ENCODE data around the gene CYFIP2. TPM values are rescaled to one million over a fixed set of nuclear protein-coding genes. Genes with fewer than 3 reads are reported as not detected.

The CYFIP2 gene
- total and polyA plus RNA-seq, 7 experiments from 2014 or later, result 386 to 755 (median 431) TPM

- intact Hi-C loops (cut with micrococcal nuclease), result no loop called here
- Mint-ChIP-seq H3K27me3 (no peaks in the 10 kb centered on the region), H3K9me3 (no peaks in the 10 kb centered on the region), H3K4me1 (peaks cover 0 to 37% (median 4%) of the 10 kb centered on the region in 7 donors), H3K36me3 (peaks cover 22 to 74% (median 57%) of the 10 kb centered on the region in 5 donors), H3K4me3 (no peak overlapping the region), H3K27ac (peak overlapping the region in 8 of 9 donors; percentile 10 to 85 (median 74))
- no peaks in the 10 kb centered on the region for H3K9me3 ChIP-seq (ENCODE audit: control insufficient read depth in 2 of 3, low read length in 3 of 3)
- ATAC-seq, result no peak
- POLR2A ChIA-PET, result interaction anchor here (1.1 kb wide), 1 partner anchor 17 kb away, joined by 3 read pairs; no protein-coding TSS in a partner anchor
- H3K36me3 ChIP-seq (ENCODE audit: control insufficient read depth in 2 of 3, insufficient read depth in 3 of 3, low read length in 3 of 3), result peaks cover 41 to 99% (median 59%) of the 10 kb centered on the region in 3 experiments
- H3K4me1 ChIP-seq (ENCODE audit: control insufficient read depth in 2 of 2, insufficient read depth in 2 of 2, low read length in 2 of 2), result peaks cover 0 to 6% of the 10 kb centered on the region in 2 donors
- no peak overlapping the region for H3K4me3 ChIP-seq (ENCODE audit: low read length)
- DNase-seq, result no peak
- no peaks in the 10 kb centered on the region for H3K27me3 ChIP-seq (ENCODE audit: control insufficient read depth in 2 of 2, insufficient read depth in 2 of 2, low read length in 2 of 2)
- no peak overlapping the region for H3K27ac ChIP-seq (ENCODE audit: low read depth, low read length)
- CTCF ChIA-PET, result interaction anchor here (0.7 kb wide), 1 partner anchor 28 kb away, joined by 3 read pairs; no protein-coding TSS in a partner anchor
These were observed 122.3 kb downstream of the CYFIP2 start for GRCh38 chr5:157388111-157388710.

- Mint-ChIP-seq H3K36me3 (peaks cover 20 to 70% (median 57%) of the 10 kb centered on the region in 5 donors), H3K27me3 (no peaks in the 10 kb centered on the region), H3K4me3 (no peak overlapping the region), H3K4me1 (peaks cover 0 to 35% (median 4%) of the 10 kb centered on the region in 7 donors), H3K9me3 (no peaks in the 10 kb centered on the region), H3K27ac (peak overlapping the region in 3 of 9 donors; percentile 4 to 89 (median 71))
- Histone ChIP-seq H3K36me3 (ENCODE audit: control insufficient read depth in 2 of 3, insufficient read depth in 3 of 3, low read length in 3 of 3) (peaks cover 32 to 95% (median 50%) of the 10 kb centered on the region in 3 experiments), H3K9me3 (ENCODE audit: control insufficient read depth in 2 of 3, low read length in 3 of 3) (no peaks in the 10 kb centered on the region), H3K4me1 (ENCODE audit: control insufficient read depth in 2 of 2, insufficient read depth in 2 of 2, low read length in 2 of 2) (peaks cover 0 to 6% of the 10 kb centered on the region in 2 donors), H3K27ac (ENCODE audit: low read depth, low read length) (no peak overlapping the region), H3K27me3 (ENCODE audit: control insufficient read depth in 2 of 2, insufficient read depth in 2 of 2, low read length in 2 of 2) (no peaks in the 10 kb centered on the region), H3K4me3 (ENCODE audit: low read length) (no peak overlapping the region)
- DNase-seq (no peak), ATAC-seq (no peak)
- ChIA-PET POLR2A (interaction anchor here (1.1 kb wide), 1 partner anchor 18 kb away, joined by 3 read pairs; no protein-coding TSS in a partner anchor), CTCF (no interaction called here)
- intact Hi-C loops (cut with micrococcal nuclease), result no loop called here
These were observed 123.2 kb downstream of the CYFIP2 start for GRCh38 chr5:157389103-157389502.

GRCh38 chr5:157390133-157390532 is 124.2 kb downstream of the CYFIP2 start:
- peak; percentile 39 for ATAC-seq

GRCh38 chr5:157390551-157391297 is 124.8 kb downstream of the CYFIP2 start:
- DNase-seq (peak in 1 of 9 donors; percentile 55), ATAC-seq (peak; percentile 68)
- Mint-ChIP-seq H3K4me1 (peaks cover 0 to 35% (median 4%) of the 10 kb centered on the region in 7 donors), H3K27ac (peak overlapping the region in 8 of 9 donors; percentile 34 to 89 (median 54)), H3K9me3 (no peaks in the 10 kb centered on the region), H3K27me3 (no peaks in the 10 kb centered on the region), H3K4me3 (peak overlapping the region in 2 of 10 donors; percentile 41 to 66), H3K36me3 (peaks cover 20 to 64% (median 55%) of the 10 kb centered on the region in 5 donors)
- intact Hi-C loops (cut with micrococcal nuclease), result loop anchor here in 1 of 2 donors (1.0 kb wide), 1 partner anchor 353 kb away; the partner anchor contains the start of gene LSM11
- no peaks in the 10 kb centered on the region for H3K27me3 ChIP-seq (ENCODE audit: control insufficient read depth in 2 of 2, insufficient read depth in 2 of 2, low read length in 2 of 2)
- CTCF ChIA-PET, result no interaction called here
- H3K4me3 ChIP-seq (ENCODE audit: low read length), result no peak overlapping the region
- POLR2A ChIA-PET, result no interaction called here
- H3K36me3 ChIP-seq (ENCODE audit: control insufficient read depth in 2 of 3, insufficient read depth in 3 of 3, low read length in 3 of 3), result peaks cover 19 to 79% (median 42%) of the 10 kb centered on the region in 3 experiments
- H3K27ac ChIP-seq (ENCODE audit: low read depth, low read length), result no peak overlapping the region
- H3K4me1 ChIP-seq (ENCODE audit: control insufficient read depth in 2 of 2, insufficient read depth in 2 of 2, low read length in 2 of 2), result peaks cover 0 to 6% of the 10 kb centered on the region in 2 donors
- no peaks in the 10 kb centered on the region for H3K9me3 ChIP-seq (ENCODE audit: control insufficient read depth in 2 of 3, low read length in 3 of 3)

More at GRCh38 chr5:157390133-157390532, 124.2 kb downstream of the CYFIP2 start:
- H3K27ac Mint-ChIP-seq, result peak overlapping the region in 6 of 9 donors; percentile 34 to 89 (median 54)
- no peaks in the 10 kb centered on the region for H3K27me3 Mint-ChIP-seq
- peak overlapping the region in 1 of 10 donors; percentile 66 for H3K4me3 Mint-ChIP-seq
- Histone ChIP-seq H3K4me3 (ENCODE audit: low read length) (no peak overlapping the region), H3K27me3 (ENCODE audit: control insufficient read depth in 2 of 2, insufficient read depth in 2 of 2, low read length in 2 of 2) (no peaks in the 10 kb centered on the region), H3K27ac (ENCODE audit: low read depth, low read length) (no peak overlapping the region), H3K4me1 (ENCODE audit: control insufficient read depth in 2 of 2, insufficient read depth in 2 of 2, low read length in 2 of 2) (peaks cover 0 to 6% of the 10 kb centered on the region in 2 donors), H3K36me3 (ENCODE audit: control insufficient read depth in 2 of 3, insufficient read depth in 3 of 3, low read length in 3 of 3) (peaks cover 25 to 85% (median 45%) of the 10 kb centered on the region in 3 experiments), H3K9me3 (ENCODE audit: control insufficient read depth in 2 of 3, low read length in 3 of 3) (no peaks in the 10 kb centered on the region)
- DNase-seq, result no peak
- POLR2A ChIA-PET, result no interaction called here
- intact Hi-C loops (cut with micrococcal nuclease), result loop anchor here in 1 of 2 donors (1.0 kb wide), 1 partner anchor 353 kb away; the partner anchor contains the start of gene LSM11
- CTCF ChIA-PET, result interaction anchor here (0.8 kb wide), 1 partner anchor 26 kb away, joined by 3 read pairs; no protein-coding TSS in a partner anchor
- no peaks in the 10 kb centered on the region for H3K9me3 Mint-ChIP-seq
- H3K36me3 Mint-ChIP-seq, result peaks cover 20 to 66% (median 57%) of the 10 kb centered on the region in 5 donors
- H3K4me1 Mint-ChIP-seq, result peaks cover 0 to 35% (median 4%) of the 10 kb centered on the region in 7 donors

- Histone ChIP-seq H3K36me3 (ENCODE audit: control insufficient read depth in 2 of 3, insufficient read depth in 3 of 3, low read length in 3 of 3) (peaks cover 0 to 4% (median 0%) of the 10 kb centered on the region in 3 experiments), H3K27ac (ENCODE audit: low read depth, low read length) (no peak overlapping the region), H3K27me3 (ENCODE audit: control insufficient read depth in 2 of 2, insufficient read depth in 2 of 2, low read length in 2 of 2) (no peaks in the 10 kb centered on the region), H3K9me3 (ENCODE audit: control insufficient read depth in 2 of 3, low read length in 3 of 3) (no peaks in the 10 kb centered on the region), H3K4me3 (ENCODE audit: low read length) (no peak overlapping the region), H3K4me1 (ENCODE audit: control insufficient read depth in 2 of 2, insufficient read depth in 2 of 2, low read length in 2 of 2) (no peaks in the 10 kb centered on the region)
- H3K27ac Mint-ChIP-seq, result no peak overlapping the region
- POLR2A ChIA-PET, result no interaction called here
- no peak overlapping the region for H3K4me3 Mint-ChIP-seq
- peaks cover 0 to 21% (median 8%) of the 10 kb centered on the region in 5 donors for H3K27me3 Mint-ChIP-seq
- DNase-seq (no peak), ATAC-seq (no peak)
- peaks cover 9 to 18% (median 12%) of the 10 kb centered on the region in 5 donors for H3K36me3 Mint-ChIP-seq
- peaks cover 0 to 11% (median 8%) of the 10 kb centered on the region in 11 donors for H3K9me3 Mint-ChIP-seq
- intact Hi-C loops (cut with micrococcal nuclease), result no loop called here
- H3K4me1 Mint-ChIP-seq, result peaks cover 0 to 11% (median 4%) of the 10 kb centered on the region in 7 donors
- CTCF ChIA-PET, result no interaction called here
These were observed 132.4 kb downstream of the CYFIP2 start for GRCh38 chr5:157398305-157398704.

- ChIA-PET CTCF (interaction anchor here (0.6 kb wide), 1 partner anchor 774 kb away, joined by 3 read pairs; no protein-coding TSS in a partner anchor), POLR2A (no interaction called here)
- Mint-ChIP-seq H3K9me3 (peaks cover 5 to 28% (median 21%) of the 10 kb centered on the region in 11 donors), H3K4me1 (peaks cover 0 to 11% (median 2%) of the 10 kb centered on the region in 7 donors), H3K4me3 (no peak overlapping the region), H3K27ac (no peak overlapping the region), H3K36me3 (peaks cover 9 to 18% (median 14%) of the 10 kb centered on the region in 5 donors), H3K27me3 (peaks cover 5 to 36% (median 11%) of the 10 kb centered on the region in 5 donors)
- H3K4me1 ChIP-seq (ENCODE audit: control insufficient read depth in 2 of 2, insufficient read depth in 2 of 2, low read length in 2 of 2), result no peaks in the 10 kb centered on the region
- intact Hi-C loops (cut with micrococcal nuclease), result no loop called here
- H3K27ac ChIP-seq (ENCODE audit: low read depth, low read length), result no peak overlapping the region
- no peak overlapping the region for H3K4me3 ChIP-seq (ENCODE audit: low read length)
- no peak for DNase-seq
- ATAC-seq, result no peak
- H3K9me3 ChIP-seq (ENCODE audit: control insufficient read depth in 2 of 3, low read length in 3 of 3), result peaks cover 0 to 7% (median 0%) of the 10 kb centered on the region in 3 experiments
- H3K36me3 ChIP-seq (ENCODE audit: control insufficient read depth in 2 of 3, insufficient read depth in 3 of 3, low read length in 3 of 3), result no peaks in the 10 kb centered on the region
- no peaks in the 10 kb centered on the region for H3K27me3 ChIP-seq (ENCODE audit: control insufficient read depth in 2 of 2, insufficient read depth in 2 of 2, low read length in 2 of 2)
These were observed 135.0 kb downstream of the CYFIP2 start for GRCh38 chr5:157400741-157401495.
